ENCODE measurements around the gene SPOCK2.

Gene SPOCK2

GRCh38 chr10:72056932-72057751, 31.2 kb downstream of the SPOCK2 start:
- no peak for TF ChIP-seq CTCF (IDR thresholded peaks at IDR 0.05; ENCODE audit: low read depth, low read length)

GRCh38 chr10:72056113-72056512, 32.2 kb downstream of the SPOCK2 start:
- H3K4me3 ChIP-seq (ENCODE audit: low read depth, low read length) = no peak overlapping the region
- TF ChIP-seq CTCF (IDR thresholded peaks at IDR 0.05; ENCODE audit: low read depth, low read length) = no peak

More at GRCh38 chr10:72056932-72057751, 31.2 kb downstream of the SPOCK2 start:
- H3K4me3 ChIP-seq (ENCODE audit: low read depth, low read length) = no peak overlapping the region

- no peak for TF ChIP-seq CTCF (IDR thresholded peaks at IDR 0.05; ENCODE audit: low read depth, low read length)
- no peak overlapping the region for H3K4me3 ChIP-seq (ENCODE audit: low read depth, low read length)
Observed at GRCh38 chr10:72053690-72054089, 34.7 kb downstream of the SPOCK2 start.

- no peak overlapping the region for H3K4me3 ChIP-seq (ENCODE audit: low read depth, low read length)
- no peak for TF ChIP-seq CTCF (IDR thresholded peaks at IDR 0.05; ENCODE audit: low read depth, low read length)
Observed at GRCh38 chr10:72050873-72051272, 37.5 kb downstream of the SPOCK2 start.

GRCh38 chr10:72049969-72050781, 38.2 kb downstream of the SPOCK2 start:
- H3K4me3 ChIP-seq (ENCODE audit: low read depth, low read length) = no peak overlapping the region
- TF ChIP-seq CTCF (IDR thresholded peaks at IDR 0.05; ENCODE audit: low read depth, low read length) = no peak

GRCh38 chr10:72049472-72049871, 38.9 kb downstream of the SPOCK2 start:
- TF ChIP-seq CTCF (IDR thresholded peaks at IDR 0.05; ENCODE audit: low read depth, low read length) = no peak
- no peak overlapping the region for H3K4me3 ChIP-seq (ENCODE audit: low read depth, low read length)

Data from WI38 (cell line).